NCI-H1930 (cell line): Measurements from ENCODE around the gene WDR1.

Source experiments
- DNase-seq, 2 experiments: peaks; one replicate each; lab custom pipeline; 2025; lab: John Stamatoyannopoulos, UW

Gene WDR1

GRCh38 chr4:10040049-10040892 lies 76.3 kb downstream of the WDR1 start:
- DNase-seq, result no peak

GRCh38 chr4:10036807-10037342 lies 79.7 kb downstream of the WDR1 start:
- no peak for DNase-seq

GRCh38 chr4:10035130-10035529 lies 81.5 kb downstream of the WDR1 start:
- no peak for DNase-seq

- DNase-seq, result no peak
These were observed 81.9 kb downstream of the WDR1 start for GRCh38 chr4:10034612-10035104.

GRCh38 chr4:10034136-10034535 lies 82.5 kb downstream of the WDR1 start:
- no peak for DNase-seq

- DNase-seq, result no peak
These were observed 83.3 kb downstream of the WDR1 start for GRCh38 chr4:10033191-10033881.

- DNase-seq, result no peak
These were observed 84.0 kb downstream of the WDR1 start for GRCh38 chr4:10032625-10033024.

GRCh38 chr4:10031668-10032590 lies 84.7 kb downstream of the WDR1 start:
- no peak for DNase-seq

- DNase-seq, result no peak
These were observed 85.5 kb downstream of the WDR1 start for GRCh38 chr4:10030972-10031667.

GRCh38 chr4:10029403-10029802 lies 87.2 kb downstream of the WDR1 start:
- no peak for DNase-seq

- no peak for DNase-seq
These were observed 87.7 kb downstream of the WDR1 start for GRCh38 chr4:10028910-10029309.

GRCh38 chr4:10026485-10026884 lies 90.1 kb downstream of the WDR1 start:
- no peak for DNase-seq

GRCh38 chr4:10025230-10025806 lies 91.3 kb downstream of the WDR1 start:
- no peak for DNase-seq
